NOMO-1 treated with DMSO at 0.1 percent for 48 hours (cell line): Measurements from ENCODE around the gene NPM1.
A peak's percentile ranks its signal among the peaks of the same experiment; 100 is the strongest.
"Not testable (repeated sequence)": the region's sequence is repeated elsewhere in the genome, so short reads cannot be mapped to it uniquely, and the experiment has no call there.

ENCODE experiments used
- DNase-seq: peaks from one replicate; lab custom pipeline; 2025; ENCODE audit not compliant: unreplicated experiment; lab: John Stamatoyannopoulos, UW

NPM1 gene

DNA sequence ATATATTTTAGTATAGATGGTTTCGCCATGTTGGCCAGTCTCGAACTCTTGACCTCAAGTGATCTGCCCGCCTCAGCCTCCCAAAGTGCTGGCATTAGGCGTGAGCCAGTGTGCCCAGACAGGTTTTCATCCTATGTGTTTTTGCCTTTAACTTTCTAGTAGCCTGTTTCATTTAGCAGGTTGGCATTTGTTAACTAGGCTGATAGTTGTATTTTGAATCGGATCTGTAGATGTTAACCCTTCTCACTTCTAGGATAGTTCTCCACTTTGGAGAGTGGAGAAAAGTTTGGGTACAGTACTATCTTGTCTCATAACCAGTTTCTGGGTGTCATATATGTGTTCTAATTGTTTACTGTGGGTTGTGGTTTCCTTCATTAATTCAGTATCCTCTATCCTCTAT is 24.5 kb downstream of the NPM1 start:
- no peak for DNase-seq

DNA sequence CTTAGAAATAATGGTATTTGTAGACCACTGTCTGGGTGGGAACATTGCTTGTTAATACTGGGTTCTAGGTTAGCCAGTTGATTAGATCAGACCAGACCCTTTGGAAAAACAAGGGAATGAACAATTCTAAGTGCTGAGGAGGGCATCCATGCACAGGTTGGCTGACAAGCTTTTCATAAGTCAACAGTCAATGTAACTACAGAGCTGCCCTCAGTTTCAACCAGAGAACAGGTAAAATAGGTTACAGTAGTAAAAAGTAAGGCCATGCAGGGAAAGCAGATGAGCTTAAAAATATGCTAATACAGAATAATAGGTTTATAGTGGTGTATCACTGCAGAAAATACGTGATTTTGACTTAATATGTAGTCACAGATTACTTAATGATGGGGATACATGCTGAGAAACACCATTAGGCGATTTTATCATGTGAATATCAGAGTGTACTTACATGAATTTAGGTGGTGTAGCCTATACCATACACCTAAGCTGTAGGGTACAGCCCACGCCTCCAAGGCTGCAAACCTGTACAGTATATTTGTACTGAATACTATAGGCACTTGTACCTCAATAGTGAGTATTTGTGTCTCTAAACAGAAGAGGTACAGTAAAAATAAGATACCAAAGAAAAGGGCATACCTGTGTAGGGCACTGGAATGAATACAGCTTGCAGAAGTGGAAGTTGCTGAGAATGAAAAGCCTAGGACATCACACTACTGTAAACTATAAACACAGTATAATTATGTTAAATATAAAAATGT is 25.7 kb downstream of the NPM1 start:
- DNase-seq, result no peak

DNA sequence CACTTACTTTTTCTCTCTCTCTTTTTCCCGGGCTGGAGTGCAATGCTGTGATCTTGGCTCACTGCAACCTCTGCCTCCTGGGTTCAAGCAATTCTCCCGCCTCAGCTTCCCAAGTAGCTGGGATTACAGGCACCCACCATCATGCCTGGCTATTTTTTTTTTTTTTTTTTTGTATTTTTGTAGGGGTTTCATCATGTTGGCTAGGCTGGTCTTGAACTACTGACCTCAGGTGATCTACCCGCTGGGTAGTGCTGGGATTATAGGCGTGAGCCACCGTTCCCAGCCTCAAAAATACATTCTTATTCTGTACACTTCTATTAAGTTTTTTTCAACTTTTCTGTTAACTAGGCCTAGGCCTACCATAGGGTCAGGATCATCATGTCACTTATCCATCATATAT is 26.3 kb downstream of the NPM1 start:
- DNase-seq, result not testable (repeated sequence)

DNA sequence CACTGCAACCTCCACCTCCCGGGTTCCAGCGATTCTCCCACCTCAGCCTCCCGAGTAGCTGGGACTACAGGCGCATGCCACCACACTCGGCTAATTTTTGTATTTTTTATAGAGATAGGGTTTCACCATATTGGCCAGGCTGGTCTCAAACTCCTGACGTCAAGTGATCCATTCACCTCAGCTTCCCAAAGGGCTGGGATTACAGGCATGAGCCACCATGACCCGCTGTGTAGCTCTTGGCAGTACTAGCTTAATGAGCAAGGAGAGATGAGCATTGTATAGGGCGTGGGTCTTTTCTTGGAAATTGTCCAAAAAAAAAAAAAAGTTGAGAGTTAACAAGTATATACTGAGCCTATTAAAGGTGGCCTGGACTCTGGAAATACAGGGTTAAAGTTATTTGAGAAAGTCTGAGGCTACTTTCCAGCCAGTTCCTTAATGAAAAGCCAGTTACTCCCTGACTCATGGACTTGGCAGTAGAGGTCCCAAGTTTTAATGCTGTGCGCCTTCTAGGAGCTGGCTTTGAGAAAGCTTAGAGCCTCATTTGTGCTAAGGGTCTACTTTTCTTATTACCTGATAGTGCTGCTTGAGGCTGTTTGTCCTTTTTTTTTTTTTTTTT is 27.6 kb downstream of the NPM1 start:
- DNase-seq, result no peak

DNA sequence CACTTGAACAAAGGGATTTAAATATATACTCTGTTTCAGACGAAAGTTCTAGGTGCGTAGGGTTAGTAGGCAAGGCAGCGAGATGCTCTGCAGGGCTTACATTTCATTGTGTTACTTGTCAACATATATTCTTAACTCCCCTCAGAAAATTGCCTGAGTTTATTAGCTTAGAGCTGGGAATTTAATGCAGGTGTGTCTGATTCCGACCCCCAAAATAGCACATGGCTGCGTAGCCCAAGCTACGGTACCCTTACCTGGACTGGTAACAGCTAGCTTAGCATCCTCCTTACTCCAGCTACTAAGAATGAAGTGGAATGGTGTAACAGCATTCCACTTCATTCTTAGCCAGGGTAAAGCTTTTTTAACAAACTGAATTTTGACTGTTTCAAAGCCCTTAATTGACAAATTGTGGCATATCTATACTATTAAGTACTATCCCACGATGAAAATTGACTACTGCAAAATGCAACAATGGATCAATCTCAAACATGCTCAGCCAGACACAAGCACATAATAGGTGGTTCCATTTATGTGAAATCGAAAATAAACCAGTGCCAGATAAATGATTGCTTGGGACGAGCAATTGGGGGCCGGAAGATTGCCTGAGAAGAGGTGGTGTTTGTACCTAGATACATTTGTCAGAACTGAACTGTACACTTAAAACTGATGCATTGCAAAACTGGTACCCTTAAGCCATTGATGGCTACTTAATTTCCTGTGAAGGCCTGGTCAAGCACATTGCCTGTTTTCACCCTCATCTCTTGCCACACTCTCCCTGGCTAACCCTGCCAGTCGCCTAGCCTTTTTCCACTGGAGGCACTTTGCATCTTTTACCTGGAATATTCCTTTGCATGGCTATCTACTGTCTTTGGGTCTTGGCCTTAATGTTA is 28.8 kb downstream of the NPM1 start:
- DNase-seq, result no peak

DNA sequence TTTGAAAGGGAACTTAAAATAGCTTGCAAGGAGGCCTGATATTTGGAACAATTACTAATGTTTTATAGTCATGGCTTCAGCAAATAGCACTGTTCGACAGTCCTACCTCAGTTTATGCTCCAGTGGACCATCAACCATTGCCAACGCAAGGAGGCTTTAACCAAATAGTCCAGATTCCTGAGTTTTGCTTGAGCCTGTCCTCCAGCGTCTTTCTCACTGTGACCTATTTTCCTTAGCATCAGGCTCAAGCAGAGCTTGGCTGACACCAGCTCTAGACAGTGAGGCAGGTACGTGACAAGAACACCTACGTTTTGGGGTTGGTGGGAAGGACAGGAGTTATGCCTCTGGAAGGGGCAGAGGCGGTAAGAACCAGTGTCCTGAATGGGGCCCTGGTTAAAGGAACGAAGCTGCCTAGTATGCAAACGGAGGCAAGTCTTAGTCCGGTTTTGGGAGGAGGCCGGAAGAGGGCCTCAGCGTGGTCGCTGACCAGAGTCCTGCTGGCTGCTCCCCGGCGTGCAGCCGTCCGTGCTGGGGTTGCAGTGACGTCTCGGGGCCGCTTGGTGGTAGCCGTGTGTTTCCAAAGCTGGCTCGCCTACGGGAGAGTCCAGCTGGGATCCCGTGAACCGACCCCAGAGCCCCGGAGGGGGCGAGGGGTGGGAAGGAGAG is 30.8 kb downstream of the NPM1 start:
- DNase-seq, result peak; percentile 53

DNA sequence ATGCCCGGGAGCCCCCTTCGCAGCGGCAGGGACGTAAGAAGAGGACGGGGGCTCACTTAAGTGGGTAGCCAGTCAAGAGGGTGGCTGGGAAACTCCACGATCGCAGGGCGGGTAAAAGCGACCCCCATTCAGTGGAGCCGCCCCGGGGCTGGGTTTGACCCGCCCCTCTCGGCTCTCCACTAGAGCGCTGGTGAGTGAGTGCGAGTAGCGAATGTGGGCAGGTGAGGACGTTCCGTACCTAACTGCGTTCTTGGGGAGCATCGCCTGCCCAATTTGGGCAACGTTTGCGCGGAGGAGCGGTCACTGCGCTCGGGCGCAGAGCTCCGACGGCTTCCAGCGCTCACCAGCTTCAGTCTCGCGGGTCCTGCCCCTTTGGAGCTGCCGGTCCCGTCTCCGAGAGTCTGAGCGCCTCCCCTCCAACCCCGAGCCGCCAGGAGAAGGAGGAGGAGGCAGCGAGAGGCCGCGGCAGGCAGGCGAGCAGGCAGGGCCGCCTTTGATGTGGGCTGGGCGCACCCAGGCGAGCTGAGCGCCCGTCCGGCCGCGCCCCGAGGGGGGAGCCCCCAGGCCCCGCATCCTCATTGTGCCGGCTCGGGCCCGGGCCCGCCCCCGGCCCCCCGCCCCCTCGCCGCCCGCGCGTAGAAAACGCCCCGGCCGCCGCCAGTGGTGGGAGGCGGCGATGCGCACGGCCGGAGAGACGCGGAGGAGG is 31.5 kb downstream of the NPM1 start, which contains the start of gene FGF18:
Gene FGF18 (plus strand): TSS at position 666 of the 706 bp plus-strand sequence. CDS start 553 bp downstream, outside the sequence.
- DNase-seq, result peak; percentile 18

DNA sequence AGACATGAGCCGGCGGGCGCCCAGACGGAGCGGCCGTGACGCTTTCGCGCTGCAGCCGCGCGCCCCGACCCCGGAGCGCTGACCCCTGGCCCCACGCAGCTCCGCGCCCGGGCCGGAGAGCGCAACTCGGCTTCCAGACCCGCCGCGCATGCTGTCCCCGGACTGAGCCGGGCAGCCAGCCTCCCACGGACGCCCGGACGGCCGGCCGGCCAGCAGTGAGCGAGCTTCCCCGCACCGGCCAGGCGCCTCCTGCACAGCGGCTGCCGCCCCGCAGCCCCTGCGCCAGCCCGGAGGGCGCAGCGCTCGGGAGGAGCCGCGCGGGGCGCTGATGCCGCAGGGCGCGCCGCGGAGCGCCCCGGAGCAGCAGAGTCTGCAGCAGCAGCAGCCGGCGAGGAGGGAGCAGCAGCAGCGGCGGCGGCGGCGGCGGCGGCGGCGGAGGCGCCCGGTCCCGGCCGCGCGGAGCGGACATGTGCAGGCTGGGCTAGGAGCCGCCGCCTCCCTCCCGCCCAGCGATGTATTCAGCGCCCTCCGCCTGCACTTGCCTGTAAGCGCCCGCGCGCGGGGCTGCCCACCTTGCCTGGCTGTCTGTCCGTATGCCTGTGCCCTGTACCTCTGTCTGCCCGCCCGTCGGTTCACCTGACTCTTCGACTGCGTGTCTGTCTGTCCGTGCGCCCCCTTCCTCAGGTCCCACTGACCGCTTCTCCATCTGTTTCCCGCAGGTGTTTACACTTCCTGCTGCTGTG is 32.2 kb downstream of the NPM1 start:
- peak; percentile 38 for DNase-seq

DNA sequence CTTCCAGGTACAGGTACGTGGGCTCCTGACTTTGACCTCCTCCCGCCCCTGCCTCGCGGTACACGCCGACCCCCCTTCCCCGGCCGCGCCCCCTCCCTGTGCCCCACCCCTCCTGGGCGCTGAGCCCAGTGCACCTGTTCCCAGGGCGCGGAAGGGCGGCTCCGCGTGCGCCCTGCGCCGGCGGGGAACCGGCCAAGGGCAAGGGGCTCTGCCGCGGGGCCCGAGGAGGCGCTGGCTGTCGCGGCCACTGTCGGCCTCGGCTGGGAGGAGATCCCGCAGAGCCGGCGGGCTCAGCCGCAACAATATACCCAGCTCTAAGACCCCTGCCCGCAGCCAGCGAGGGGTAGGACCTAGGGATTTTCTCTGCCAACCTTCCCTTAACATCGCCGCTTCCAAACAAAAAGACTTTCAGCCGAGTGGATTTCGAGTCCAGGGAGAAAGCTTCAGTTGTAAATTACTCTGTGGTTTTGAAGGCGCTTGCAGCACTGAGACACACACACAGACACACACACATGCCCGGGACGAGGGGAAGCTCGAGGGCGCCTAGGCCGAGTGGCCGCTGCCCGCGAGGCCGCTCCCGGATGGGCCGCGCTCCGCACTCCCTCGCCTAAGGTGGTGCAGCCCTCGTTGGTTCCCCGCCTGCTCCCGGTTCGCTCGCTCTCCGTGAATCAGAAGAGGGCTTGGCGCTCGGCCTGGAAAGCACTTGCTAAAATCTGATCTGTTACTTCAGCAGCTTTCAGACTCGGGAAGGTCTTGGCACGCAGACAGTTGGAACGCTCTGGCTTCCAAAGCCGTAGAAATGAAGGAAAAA is 33.0 kb downstream of the NPM1 start:
- DNase-seq, result no peak

DNA sequence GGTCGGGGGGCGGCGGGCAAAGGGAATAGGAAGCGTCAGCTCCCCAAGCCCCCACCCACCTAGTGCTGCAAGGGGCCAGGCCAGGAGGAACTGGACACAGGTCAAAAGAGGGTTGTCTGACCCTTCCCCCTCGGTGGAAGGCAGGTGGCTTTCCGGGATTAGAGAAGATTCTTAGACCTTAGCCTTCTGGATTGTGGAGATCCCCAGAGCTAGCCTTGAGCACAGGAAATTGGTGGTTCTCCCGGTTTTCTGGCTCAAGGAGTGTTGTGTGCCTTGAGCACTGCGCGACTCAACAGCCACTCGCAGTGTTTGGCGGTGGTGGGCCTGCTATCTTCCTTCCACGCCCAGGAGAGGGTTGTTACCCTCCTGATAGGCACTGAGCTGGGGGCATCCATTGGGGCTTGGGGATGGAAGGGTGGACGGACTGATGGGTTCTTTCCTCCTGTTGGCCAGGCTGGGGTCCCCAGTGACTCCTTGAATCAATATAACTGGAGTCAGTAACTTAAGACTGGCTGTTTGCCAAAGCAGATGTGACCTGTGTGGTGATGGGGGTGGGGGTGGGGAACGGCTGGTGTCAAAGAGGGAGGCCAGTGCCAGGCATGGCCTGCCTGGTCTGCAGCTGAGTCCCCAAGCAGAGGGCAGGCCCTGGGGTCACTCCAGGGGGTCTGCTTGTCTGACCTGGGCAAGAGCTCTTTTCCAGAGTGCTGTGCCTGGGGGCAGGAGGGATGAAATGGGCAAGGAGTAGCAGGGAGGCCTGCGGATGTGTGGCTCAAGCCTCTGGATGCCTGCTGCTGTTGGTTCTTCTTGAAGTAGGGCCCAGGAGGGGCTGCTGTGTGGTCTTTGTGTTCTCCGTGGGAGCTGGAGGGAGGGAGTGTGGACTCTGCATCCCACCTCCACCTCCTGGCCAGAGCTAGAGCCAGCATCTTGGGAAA is 33.9 kb downstream of the NPM1 start:
- DNase-seq, result no peak

DNA sequence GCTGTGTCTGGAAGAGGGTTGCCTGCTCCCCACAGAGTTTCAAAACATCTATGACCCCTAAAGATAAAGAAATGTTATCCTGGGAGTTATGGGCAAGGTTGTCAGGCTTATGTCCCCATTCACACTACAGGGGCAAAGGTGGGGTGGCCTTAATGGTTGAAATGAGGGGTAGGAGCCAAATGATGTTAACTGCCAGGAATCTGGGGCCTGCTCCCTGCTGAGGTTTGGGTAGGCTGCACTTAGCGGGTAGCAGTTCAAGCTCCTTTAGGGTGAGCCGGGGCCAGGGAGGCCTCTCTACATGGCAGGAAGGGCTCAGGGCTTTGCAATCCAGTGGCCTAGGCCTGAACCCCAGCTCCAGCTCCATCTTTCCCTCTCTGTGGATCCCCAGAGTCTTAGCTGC is 34.8 kb downstream of the NPM1 start:
- DNase-seq, result no peak

DNA sequence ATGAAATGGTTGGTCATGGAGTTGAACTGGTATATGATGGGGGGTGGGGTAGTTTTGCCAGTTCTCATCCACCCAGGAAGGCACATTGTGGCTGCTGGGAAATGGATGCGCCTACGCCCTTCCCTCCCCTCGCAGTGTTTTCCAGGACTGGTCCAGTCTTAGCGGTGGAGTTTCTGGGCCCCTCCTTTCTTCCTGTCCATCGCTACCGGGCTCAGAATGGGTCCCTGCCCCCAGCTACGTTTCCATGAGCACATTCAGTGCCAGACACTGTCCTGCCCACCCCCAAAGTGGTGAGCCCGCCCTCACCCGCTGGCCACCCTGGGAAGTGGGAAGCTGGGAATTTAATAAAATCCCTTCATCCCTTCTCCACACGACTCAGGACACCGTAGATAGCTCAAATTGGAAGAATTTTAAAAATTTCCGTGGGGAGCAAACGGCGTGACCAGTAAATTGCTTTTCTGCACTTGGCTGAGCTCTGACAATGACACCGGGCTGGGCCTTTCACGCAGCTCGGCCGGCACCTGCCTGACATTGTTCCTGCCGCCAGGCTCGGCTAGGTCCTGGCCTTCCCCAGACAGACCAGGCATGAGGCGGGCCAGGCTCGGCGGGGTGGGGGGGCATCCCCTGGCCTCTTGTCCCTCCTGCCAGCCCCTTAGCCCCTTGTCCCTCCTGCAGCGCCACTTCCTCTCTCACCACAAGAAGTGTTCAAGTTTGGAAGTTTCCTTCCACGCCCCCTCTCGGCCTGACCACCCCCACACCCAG is 35.4 kb downstream of the NPM1 start:
- no peak for DNase-seq

DNA sequence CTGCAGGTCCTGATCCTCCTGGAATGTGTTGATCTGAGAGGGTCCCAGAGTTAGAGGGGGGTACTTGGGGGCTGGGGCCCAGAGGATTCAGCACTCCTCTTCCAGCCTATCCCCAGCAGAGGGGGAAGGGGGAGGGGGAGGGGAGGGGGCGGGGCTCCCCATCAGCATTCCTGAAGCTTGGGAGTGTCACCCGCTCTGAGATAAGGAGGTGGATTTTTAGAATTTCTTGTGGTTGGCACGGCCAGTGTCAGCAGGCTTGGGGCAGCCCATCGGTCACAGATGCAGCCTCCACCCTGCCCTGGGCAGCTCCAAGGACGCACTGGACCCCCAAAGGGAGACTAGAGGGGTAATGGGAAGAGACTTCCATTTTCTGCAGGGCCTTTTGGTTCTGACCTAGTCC is 37.1 kb downstream of the NPM1 start:
- DNase-seq, result no peak

DNA sequence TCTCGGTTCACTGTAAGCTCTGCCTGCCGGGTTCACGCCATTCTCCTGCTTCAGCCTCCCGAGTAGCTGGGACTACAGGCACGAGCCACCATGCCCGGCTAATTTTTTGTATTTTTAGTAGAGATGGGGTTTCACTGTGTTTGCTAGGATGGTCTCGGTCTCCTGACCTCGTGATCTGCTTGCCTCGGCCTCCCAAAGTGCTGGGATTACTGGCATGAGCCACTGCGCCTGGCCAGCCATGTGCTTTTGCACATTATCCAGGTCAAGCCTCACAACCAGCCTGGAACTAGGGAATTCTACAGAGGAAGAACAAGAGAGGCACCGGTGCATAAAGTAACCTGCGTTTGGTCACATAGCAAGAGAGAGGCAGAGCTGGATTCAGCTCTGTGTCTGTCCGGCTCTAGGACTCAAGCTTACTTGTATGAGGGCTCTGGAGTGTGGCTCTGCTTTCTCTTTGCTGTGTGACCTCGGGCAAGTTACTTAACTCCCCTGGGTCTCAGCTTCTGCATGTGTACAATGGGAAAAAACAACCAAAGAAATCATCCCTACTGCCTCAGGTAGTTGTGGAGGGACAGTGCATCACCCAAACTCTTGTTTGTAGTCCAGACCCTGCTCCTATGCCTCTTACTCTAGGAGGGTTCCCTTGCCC is 38.1 kb downstream of the NPM1 start:
- DNase-seq, result no peak

DNA sequence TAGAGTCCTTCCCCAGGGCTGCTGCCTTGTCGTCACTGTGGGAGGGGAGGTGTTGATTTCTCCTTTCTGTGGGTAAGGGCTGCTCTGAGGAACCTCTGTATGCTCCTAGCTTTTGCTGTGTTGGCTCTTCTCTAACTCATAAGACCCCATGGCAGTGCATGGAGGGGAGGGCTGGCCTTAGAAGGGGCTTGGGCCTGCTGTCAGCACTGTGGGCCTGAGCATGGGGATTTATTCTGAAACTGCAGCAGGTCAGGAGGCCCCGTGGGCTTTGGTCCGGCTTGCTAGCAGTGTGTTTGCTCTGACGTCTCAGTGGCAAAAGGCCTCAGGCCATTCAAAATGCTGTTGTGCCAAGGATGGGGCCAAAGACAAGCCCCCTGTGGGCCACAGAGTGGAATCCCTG is 38.6 kb downstream of the NPM1 start:
- no peak for DNase-seq

DNA sequence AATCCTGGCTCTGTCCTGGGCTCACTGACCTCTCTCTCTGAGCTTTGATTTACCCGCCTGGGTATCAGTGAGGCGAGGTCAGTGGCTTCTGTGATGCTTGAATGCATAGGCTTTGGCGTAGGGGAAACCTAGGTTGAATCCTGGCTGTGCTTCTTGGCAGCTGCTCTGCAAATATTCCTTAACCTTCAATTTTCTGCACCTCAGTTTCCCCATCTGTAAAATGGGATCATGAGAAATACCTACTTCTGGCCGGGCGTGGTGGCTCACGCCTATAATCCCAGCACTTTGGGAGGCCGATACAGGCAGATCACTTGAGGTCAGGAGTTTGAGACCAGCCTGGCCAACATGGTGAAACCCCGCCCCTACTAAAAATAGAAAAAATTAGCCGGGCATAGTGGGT is 39.0 kb downstream of the NPM1 start:
- no peak for DNase-seq
